OCI-LY1 (cell line): ENCODE measurements around the gene IGF2BP2.

Source experiments
- H2AFZ ChIP-seq: fragments of 200-600 bp; sonication (generic), shearing (Covaris generic); 2 replicates; pipeline ENCODE4 v1.6.0; 2014; ENCODE audit warnings: antibody characterized with exemption, mild to moderate bottlenecking, low read length
- H3F3A ChIP-seq: fragments of 200-600 bp; sonication (generic), shearing (Covaris generic); 2 replicates; pipeline ENCODE4 v1.6.0; 2014; ENCODE audit warnings: mild to moderate bottlenecking, antibody characterized with exemption, low read length, moderate library complexity; ENCODE audit not compliant: insufficient read depth
- H3K27ac ChIP-seq: fragments of 200-600 bp; sonication (generic); 2 replicates; pipeline ENCODE4 v1.5.1; 2014; ENCODE audit warnings: low read length, mixed run types, mild to moderate bottlenecking, low read depth; ENCODE audit not compliant: poor library complexity, severe bottlenecking
- H3K27me3 ChIP-seq: fragments of 200-600 bp; sonication (generic); 2 replicates; pipeline ENCODE4 v1.6.0; 2014; ENCODE audit warnings: antibody characterized with exemption, mild to moderate bottlenecking, low read length, moderate library complexity; ENCODE audit not compliant: insufficient read depth
- H3K36me3 ChIP-seq: fragments of 200-600 bp; sonication (generic); 2 replicates; pipeline ENCODE4 v1.6.1; 2014; ENCODE audit warnings: mild to moderate bottlenecking, antibody characterized with exemption, low read length, moderate library complexity, mixed read lengths; ENCODE audit not compliant: insufficient read depth
- H3K4me1 ChIP-seq: fragments of 200-600 bp; sonication (generic); 2 replicates; pipeline ENCODE4 v1.5.1; 2014; ENCODE audit warnings: mild to moderate bottlenecking, low read length, moderate library complexity; ENCODE audit not compliant: insufficient read depth, severe bottlenecking
- H3K4me2 ChIP-seq: fragments of 200-600 bp; sonication (generic), shearing (Covaris generic); 2 replicates; pipeline ENCODE4 v1.6.1; 2014; ENCODE audit warnings: low read length
- H3K4me3 ChIP-seq: fragments of 200-600 bp; sonication (generic); 2 replicates; pipeline ENCODE4 v1.5.1; 2014; ENCODE audit warnings: low read length, low read depth, mild to moderate bottlenecking, mixed read lengths; ENCODE audit not compliant: poor library complexity, severe bottlenecking
- H3K79me2 ChIP-seq: fragments of 200-600 bp; shearing (Covaris generic); 2 replicates; pipeline ENCODE4 v1.6.1; 2016; ENCODE audit warnings: mixed run types, low read length, mixed read lengths; ENCODE audit not compliant: insufficient read depth
- H3K9ac ChIP-seq: fragments of 200-600 bp; sonication (generic), shearing (Covaris generic); 2 replicates; pipeline ENCODE4 v1.6.1; 2014; ENCODE audit warnings: mild to moderate bottlenecking, low read length, mixed read lengths
- H3K9me2 ChIP-seq: fragments of 200-600 bp; sonication (generic), shearing (Covaris generic); 2 replicates; pipeline ENCODE4 v1.6.1; 2014; ENCODE audit warnings: low read depth, mild to moderate bottlenecking, low read length, mixed read lengths
- H3K9me3 ChIP-seq: fragments of 200-600 bp; shearing (Covaris generic); 2 replicates; pipeline ENCODE4 v1.6.1; 2014; ENCODE audit warnings: low read length, mixed read lengths
- H4K20me1 ChIP-seq: fragments of 200-600 bp; sonication (generic), shearing (Covaris generic); 2 replicates; pipeline ENCODE4 v1.6.0; 2016; ENCODE audit warnings: mild to moderate bottlenecking, low read length; ENCODE audit not compliant: insufficient read depth
- CTCF ChIP-seq: fragments of 200-600 bp; sonication (generic), shearing (Covaris generic); IDR thresholded peaks from 2 replicates; pipeline ENCODE4 v1.5.1; 2017; ENCODE audit warnings: mild to moderate bottlenecking, antibody characterized with exemption, low read length, moderate library complexity, mixed read lengths
- EZH2 ChIP-seq: fragments of 200-600 bp; sonication (generic), shearing (Covaris generic); IDR thresholded peaks from 2 replicates; pipeline ENCODE4 v1.8.0; 2017; ENCODE audit warnings: borderline replicate concordance, mixed run types, mild to moderate bottlenecking, antibody characterized with exemption, low read length, moderate library complexity, mixed read lengths

IGF2BP2 gene

GRCh38 chr3:185815391-185816282, 9.2 kb downstream of the IGF2BP2 start:
- Histone ChIP-seq H3K9ac (no peak overlapping the region), H3F3A (no peaks in the 10 kb centered on the region), H4K20me1 (no peaks in the 10 kb centered on the region; the same call in 1 of the 2 replicates), H3K4me1 (no peaks in the 10 kb centered on the region), H3K9me3 (no peaks in the 10 kb centered on the region), H3K4me3 (no peak overlapping the region), H2AFZ (no peak overlapping the region), H3K27me3 (peaks cover 5% of the 10 kb centered on the region), H3K9me2 (no peaks in the 10 kb centered on the region), H3K79me2 (no peaks in the 10 kb centered on the region), H3K36me3 (no peaks in the 10 kb centered on the region), H3K4me2 (no peak overlapping the region), H3K27ac (no peak overlapping the region)
- TF ChIP-seq EZH2 (no peak), CTCF (no peak)

- Histone ChIP-seq H3K27ac (no peak overlapping the region), H4K20me1 (no peaks in the 10 kb centered on the region), H3K4me1 (no peaks in the 10 kb centered on the region), H3K9me2 (no peaks in the 10 kb centered on the region), H3K79me2 (no peaks in the 10 kb centered on the region), H3K4me2 (no peak overlapping the region), H2AFZ (no peak overlapping the region), H3F3A (no peaks in the 10 kb centered on the region), H3K4me3 (no peak overlapping the region), H3K36me3 (no peaks in the 10 kb centered on the region), H3K9ac (no peak overlapping the region), H3K27me3 (peaks cover 3% of the 10 kb centered on the region; the same call in 1 of the 2 replicates), H3K9me3 (no peaks in the 10 kb centered on the region)
- TF ChIP-seq CTCF (no peak), EZH2 (no peak)
Observed at GRCh38 chr3:185813691-185814215, 11.1 kb downstream of the IGF2BP2 start.

- H2AFZ ChIP-seq, result no peak overlapping the region
- no peak overlapping the region for H3K4me3 ChIP-seq
- TF ChIP-seq CTCF (no peak), EZH2 (no peak)
- peaks cover 3% of the 10 kb centered on the region; the same call in 1 of the 2 replicates for H3K27me3 ChIP-seq
- no peak overlapping the region for H3K4me2 ChIP-seq
- no peaks in the 10 kb centered on the region for H3K9me2 ChIP-seq
- no peaks in the 10 kb centered on the region for H3K9me3 ChIP-seq
- H3K9ac ChIP-seq, result no peak overlapping the region
- no peaks in the 10 kb centered on the region for H3K79me2 ChIP-seq
- H3K36me3 ChIP-seq, result no peaks in the 10 kb centered on the region
- H4K20me1 ChIP-seq, result no peaks in the 10 kb centered on the region
- no peak overlapping the region for H3K27ac ChIP-seq
- no peaks in the 10 kb centered on the region for H3K4me1 ChIP-seq
- no peaks in the 10 kb centered on the region for H3F3A ChIP-seq
Observed at GRCh38 chr3:185813205-185813604, 11.6 kb downstream of the IGF2BP2 start.
